LNCaP clone FGC (cell line): ENCODE results near the gene ATXN1.
"Not testable (repeated sequence)": the region's sequence is repeated elsewhere in the genome, so short reads cannot be mapped to it uniquely, and the experiment has no call there.

Source experiments
- DNase-seq: peaks from one replicate; pipeline ENCODE4 v3.0.0-alpha.2; 2011; ENCODE audit warnings: low read depth
- H3K4me3 ChIP-seq: 2 replicates; pipeline ENCODE4 v1.5.1; 2011; ENCODE audit warnings: mild to moderate bottlenecking, low read depth, low read length, control low read depth
- TF ChIP-seq, protein P1 (sequence below): IDR thresholded peaks from 2 replicates; pipeline ENCODE4 v1.5.1; 2012; ENCODE audit warnings: mild to moderate bottlenecking; ENCODE audit not compliant: control insufficient read depth, insufficient read depth; ENCODE audit errors: extremely low read depth

ATXN1 gene

DNA sequence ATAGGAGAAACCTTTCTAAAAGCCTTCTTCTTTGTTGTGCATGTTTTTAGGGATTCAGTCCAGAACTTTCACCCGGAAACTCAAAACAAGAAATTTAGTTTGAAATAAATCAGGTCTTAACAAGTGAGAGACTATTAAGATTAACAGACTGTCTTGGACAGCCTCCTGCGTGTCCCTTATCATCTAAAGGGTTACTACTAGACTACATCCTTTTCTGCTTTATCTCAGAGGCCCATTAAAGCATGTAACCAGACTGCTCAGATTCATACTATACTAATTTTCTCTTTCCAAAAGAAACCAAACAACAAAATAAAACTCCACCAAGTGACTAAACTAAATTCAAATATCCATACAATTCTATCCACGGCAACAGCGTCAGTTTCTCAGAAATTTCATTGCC lies 349.1 kb downstream of the ATXN1 start:
- TF ChIP-seq, protein P1, sequence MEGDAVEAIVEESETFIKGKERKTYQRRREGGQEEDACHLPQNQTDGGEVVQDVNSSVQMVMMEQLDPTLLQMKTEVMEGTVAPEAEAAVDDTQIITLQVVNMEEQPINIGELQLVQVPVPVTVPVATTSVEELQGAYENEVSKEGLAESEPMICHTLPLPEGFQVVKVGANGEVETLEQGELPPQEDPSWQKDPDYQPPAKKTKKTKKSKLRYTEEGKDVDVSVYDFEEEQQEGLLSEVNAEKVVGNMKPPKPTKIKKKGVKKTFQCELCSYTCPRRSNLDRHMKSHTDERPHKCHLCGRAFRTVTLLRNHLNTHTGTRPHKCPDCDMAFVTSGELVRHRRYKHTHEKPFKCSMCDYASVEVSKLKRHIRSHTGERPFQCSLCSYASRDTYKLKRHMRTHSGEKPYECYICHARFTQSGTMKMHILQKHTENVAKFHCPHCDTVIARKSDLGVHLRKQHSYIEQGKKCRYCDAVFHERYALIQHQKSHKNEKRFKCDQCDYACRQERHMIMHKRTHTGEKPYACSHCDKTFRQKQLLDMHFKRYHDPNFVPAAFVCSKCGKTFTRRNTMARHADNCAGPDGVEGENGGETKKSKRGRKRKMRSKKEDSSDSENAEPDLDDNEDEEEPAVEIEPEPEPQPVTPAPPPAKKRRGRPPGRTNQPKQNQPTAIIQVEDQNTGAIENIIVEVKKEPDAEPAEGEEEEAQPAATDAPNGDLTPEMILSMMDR, result no peak
- H3K4me3 ChIP-seq, result no peak overlapping the region

DNA sequence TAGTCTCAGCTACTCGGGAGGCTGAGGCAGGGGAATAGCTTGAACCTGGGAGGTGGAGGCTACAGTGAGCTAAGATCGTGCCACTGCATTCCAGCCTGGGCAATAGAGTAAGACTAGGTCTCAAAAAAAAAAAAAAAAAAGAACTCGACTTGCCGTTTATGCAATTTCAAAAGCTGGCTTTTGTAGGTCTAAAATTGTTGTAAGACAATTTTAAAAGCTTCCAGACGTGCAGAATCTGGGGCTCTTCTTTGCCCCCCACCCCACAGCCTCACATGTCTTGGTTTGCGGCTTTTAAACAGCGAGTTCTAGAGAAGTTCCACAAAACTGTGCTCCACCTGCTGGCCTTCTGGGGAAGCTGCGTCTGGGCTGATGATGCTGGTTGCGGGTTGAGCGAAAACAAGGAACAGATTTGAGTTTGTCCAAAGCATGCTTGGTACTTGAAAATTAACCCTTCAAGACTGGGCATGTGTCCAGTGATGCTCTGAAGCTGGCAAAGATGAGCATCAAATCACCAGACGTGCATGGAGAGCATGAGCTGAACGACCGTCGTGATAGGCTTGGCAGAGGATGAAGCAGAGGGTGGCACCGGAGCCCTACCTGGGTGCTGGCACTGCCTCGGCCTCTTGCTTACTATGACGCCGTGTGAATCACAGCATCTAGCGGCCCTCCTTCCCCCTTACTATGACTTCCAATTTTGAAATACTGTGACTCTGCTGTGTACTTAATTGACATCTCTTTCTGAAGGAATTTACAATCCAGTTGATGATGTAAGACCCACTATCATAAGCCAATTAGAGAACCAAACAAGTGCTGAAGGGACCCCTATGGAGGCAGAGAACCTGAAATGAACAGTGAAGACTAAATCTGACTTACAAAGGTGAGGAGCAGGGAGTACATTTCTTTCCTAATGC lies 351.5 kb downstream of the ATXN1 start:
- TF ChIP-seq, protein P1, result peak; percentile 80
- no peak overlapping the region for H3K4me3 ChIP-seq
- DNase-seq, result no peak

More for the DNA sequence above, 349.1 kb downstream of the ATXN1 start:
- DNase-seq, result no peak

DNA sequence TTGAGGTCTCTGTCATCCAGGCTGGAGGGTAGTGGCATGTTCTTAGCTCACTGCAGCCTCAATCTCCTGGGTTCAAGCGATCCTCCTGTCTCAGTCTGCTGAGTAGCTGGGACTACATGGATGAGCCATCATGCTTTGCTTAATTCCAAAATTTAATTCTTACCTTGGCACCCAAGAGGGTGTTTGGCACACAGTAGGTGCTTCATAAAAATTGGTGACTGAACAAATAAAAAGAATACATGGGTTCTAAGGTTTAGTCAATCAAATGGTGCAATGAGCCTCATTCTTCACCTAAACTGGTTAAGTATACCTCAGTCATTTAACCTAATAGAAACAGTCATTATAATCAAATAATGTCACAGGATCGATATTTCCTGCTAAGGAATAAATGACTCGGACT lies 352.5 kb downstream of the ATXN1 start:
- H3K4me3 ChIP-seq, result no peak overlapping the region
- DNase-seq, result no peak
- TF ChIP-seq, protein P1, result no peak

DNA sequence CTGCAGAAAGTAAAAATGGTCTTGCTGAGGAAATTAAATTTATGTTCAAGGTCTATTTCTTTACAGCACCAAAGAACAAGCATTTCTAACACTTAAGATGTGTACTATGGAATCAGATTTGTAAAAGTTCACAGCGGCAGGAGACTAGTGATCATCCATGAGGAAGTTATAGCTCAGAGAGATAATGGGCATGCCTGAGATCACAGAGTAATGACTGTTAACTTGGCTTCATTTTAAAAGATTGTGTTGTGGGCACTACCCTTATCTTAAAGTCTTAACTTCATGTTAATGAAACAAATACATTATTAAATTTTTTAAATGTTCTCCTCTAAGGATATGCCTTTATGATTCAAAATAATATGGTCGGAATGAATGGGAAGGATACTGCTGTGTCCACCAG lies 354.3 kb downstream of the ATXN1 start:
- TF ChIP-seq, protein P1, result no peak
- H3K4me3 ChIP-seq, result no peak overlapping the region
- DNase-seq, result no peak

DNA sequence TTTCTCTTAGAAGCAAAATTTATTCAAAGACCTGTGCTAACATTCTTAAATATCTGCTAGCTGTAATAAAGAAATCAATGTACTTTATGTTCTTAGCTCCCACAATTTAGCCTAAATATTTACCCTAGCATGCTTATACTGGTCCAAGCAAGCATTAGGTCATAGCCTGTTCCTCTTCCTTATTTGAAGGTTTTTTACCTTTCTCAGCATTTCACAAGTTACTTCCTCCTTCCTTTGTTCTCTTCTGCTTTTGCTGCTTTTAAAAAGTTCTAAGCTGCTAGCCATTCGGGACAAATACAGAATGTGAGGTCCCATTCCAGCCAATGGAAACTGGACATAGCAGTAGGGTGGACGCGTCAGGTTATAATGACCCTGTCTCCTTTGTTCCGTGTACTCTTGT lies 354.7 kb downstream of the ATXN1 start:
- H3K4me3 ChIP-seq, DNase-seq: not testable (repeated sequence)

DNA sequence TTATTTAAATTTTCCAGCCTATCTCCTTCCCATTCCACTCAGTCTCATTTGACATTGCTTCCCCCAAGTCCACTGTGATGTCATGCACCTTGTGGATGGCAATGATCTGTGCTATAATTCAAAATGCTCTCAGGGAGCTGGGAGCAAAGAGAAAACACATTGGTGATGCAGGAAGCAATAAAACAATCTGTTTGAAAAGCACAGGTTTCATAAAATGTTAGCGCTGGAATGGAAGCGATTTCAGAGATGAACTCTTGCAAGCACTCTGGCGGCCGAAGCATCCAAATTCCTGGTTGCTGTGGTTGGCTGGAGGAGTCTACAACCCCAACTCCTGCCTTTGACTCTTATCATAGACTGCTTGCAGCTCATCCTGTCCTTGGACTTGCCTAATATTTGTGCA lies 355.9 kb downstream of the ATXN1 start:
- DNase-seq, result no peak
- TF ChIP-seq, protein P1, result no peak
- H3K4me3 ChIP-seq, result no peak overlapping the region

DNA sequence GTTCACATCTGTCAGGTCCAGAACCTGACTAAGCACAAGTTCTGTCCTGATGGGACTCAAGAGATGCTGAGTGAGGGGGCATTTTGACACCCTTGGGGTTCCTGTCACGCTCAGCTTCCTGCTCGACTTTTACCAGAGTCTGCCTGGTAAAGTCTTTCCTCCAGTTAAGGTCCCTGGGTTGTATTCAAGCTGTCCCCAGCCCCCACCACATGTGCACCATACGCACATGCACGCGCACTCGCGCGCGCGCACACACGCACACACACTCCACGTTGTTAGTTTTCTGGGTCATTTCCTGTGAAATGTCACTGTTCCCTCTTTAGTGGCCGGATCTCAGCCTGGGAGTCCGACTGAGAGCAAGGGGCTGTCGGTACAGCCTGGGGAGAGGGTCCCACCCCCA lies 356.8 kb downstream of the ATXN1 start:
- TF ChIP-seq, protein P1, result no peak
- no peak for DNase-seq
- H3K4me3 ChIP-seq, result no peak overlapping the region
